Stimulated activated CD8-positive, alpha-beta memory T cell treated with anti-CD3 and anti-CD28 coated beads, Interleukin-2, amount 100 ng/mL, for 1 hour (primary cell): Measurements from ENCODE around the gene ALKBH5.

Experiments
- DNase-seq, 2 donors: peaks; one replicate each; pipeline ENCODE4 v3.0.0-alpha.2; 2020; ENCODE audit warnings: low read depth in 2 of 2

Gene ALKBH5

DNA sequence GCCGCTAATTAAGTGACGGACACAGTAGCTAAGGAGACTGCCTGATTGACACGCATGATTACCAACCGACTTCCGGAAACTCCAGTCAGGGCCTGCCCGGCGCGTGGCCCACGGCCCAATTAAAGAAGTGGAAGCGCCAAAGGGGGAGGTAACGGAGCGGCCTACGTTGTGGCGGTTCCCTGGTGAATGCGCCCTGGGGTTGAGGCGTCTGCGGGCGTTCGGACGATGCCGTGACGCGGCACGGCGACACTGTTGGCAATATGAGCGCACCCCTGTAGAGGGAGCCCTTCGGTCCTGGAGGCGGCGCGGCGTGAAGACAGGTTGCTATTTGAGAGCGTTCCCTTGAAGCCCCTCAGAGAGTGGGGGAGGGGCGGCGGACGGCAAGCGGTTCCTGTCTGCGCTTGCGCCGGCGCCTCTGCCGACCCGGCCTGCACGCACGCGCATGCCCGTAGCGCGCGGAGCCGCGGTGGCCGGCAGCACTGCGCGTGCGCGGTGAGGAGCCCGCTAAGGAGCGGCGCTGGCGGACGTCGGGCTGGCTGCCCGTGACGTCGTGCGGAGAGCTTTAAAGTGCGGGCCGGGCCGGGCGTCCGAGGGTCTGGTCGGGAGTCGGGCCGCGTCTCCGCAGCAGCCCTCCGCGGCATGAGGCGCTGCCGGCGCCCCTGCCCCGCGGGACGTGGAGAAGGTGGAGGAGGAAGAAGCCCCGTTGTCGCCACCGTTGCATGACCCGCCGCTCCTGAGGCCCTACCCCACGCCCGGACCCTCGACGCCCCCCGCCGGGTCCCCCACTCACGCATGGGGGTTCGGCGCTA lies at the start of gene ALKBH5:
ALKBH5 (plus strand) TSS at position 495 of the 809 bp plus-strand sequence. CDS start 416 bp downstream, outside the sequence.
- DNase-seq = peak; percentile 92 to 95

DNA sequence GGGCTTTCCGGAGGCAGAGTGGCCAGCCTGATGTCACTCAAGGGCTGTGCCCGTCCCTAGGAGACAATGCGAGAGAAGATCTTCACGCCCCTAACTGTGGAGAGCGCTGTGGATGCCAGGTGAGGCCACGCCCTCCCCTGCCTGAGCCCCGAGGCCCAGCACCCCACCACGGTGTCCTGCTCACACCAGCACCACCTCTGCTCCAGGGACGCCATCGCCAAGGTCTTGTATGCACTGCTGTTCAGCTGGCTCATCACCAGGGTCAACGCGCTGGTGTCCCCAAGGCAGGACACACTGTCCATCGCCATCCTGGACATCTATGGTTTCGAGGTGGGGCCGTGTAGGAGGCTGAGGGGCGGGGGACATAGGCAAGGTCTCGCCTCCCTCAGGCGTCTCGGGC lies 47.3 kb upstream of the ALKBH5 start:
- DNase-seq = no peak

DNA sequence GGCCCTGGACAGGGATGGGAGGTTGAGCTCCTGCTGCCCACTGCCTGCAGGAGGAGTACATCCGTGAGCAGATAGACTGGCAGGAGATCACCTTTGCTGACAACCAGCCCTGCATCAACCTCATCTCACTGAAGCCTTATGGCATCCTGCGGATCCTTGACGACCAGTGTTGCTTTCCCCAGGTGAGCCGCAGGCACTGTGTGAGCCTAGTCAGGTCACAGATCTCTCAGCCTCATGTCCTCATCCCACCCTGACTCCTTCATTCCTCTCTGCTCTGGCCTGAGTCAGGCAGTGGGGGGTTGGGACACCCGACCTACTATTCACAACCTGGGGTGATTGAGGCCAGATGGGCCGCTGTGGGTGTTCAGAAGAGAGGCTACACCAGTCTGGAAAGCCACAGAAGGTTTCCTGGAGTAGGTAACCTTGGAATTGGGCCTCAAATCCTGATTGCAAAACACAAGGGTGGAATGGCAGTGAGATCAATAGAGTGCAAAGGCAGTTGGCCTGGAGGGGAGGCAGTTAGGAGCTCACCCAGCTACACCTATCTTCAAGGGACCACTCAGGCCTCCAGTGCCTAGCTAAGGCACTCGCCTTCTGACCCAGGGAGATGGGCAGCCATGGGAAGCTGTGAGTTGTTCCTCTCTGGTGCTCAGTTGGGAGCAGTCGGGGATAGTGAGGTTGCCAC lies 45.4 kb upstream of the ALKBH5 start:
- no peak for DNase-seq

DNA sequence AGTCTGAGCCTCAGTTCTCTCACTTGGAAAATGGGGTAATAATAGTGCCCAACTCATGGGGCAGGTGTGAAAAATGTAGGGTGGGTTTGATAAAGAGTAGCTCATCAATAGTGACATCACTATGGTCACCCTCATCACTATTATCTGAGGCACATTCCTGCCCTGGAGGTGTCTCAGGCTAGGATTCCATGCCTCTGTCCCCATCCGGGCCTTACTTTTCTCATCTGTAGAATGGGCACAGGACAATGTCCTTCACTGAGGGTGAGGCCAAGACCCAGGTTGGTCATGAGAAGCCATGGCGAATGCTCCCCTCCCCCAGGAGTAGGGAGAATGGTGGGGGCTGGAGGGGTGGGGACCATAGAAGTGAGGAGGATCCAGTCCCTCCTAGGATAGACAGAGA lies 44.5 kb upstream of the ALKBH5 start:
- DNase-seq = no peak

DNA sequence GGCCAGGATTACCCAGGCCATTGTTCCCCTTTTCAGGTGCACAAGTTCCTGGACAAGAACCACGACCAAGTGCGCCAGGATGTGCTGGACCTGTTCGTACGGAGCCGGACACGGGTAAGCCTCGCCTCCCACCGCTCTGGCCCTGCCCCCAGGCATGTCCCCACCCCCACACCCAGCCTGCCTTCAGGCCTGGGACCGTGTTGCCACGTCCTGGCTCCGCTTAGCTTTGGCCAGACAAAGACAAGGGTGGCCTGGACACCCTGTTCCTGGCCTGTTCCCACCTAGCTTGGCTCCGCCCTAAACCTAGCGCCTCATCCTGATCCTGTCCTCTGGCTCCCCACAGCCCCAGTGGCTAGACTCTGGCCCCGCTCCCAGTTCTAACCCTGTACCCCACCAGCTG lies 44.1 kb upstream of the ALKBH5 start:
- no peak for DNase-seq

DNA sequence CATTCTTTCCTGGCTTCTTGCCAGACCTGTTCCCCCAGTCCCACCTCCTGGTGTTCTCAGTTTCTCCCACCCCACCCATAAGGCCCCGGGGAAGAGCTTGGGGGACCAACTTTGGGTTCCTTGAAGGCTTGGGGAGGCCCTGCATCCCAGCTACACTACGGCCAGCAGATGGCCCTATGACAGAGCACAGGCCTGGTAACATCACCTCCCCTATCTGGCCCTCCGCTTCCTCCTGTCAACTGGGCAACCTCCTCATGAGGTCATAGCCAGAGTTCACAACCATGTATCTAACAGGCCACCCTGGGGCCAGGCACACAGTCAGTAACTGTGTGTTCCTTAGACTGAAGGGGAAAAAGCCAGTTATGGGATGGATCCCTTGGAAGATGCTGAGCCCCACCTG lies 43.7 kb upstream of the ALKBH5 start:
- no peak for DNase-seq

DNA sequence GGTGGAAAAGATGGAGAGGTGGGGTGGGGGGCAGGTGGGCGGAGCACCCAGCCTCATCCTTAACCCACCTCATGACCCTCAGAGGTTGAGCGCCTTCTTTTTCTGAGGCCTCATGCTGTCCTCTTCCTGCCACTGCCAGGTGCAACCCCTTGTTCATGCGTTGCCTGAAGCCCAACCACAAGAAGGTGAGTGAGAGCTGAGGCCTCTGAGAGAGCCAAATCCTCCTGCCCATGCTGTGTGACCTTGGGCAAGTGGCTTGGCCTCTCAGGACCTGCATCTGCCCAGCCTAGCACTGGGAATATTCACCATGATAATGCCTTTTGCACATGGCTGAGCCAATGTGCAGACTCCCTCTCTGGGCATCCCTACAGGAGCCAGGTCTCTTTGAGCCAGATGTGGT lies 43.0 kb upstream of the ALKBH5 start:
- DNase-seq = no peak

DNA sequence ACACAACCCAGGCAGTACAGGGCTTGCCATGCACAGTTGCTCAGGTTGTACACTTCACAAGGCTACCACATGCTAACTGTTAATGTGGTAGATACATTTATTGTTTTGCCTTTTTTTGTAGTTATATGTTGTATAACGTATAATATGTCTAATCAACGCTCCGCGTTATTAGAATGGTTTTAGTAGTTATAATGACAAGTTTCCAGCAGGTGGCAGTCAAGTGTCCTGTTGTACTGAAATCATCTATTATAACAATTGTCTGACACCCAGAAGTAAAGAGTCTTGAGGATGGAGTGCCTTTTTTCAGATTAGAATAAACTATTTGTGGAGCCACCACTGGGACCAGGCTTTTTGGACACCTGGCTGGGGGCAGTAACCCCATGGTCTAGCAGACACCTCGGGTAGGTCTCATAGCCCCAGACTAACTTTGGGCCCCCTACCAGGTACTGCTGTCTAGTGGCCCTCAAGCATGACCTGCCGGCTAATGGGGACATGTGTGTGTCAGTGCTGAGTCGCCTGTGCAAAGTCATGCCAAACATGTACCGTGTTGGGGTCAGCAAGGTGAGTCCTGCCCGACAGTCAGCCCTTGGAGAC lies 42.3 kb upstream of the ALKBH5 start:
- no peak for DNase-seq

DNA sequence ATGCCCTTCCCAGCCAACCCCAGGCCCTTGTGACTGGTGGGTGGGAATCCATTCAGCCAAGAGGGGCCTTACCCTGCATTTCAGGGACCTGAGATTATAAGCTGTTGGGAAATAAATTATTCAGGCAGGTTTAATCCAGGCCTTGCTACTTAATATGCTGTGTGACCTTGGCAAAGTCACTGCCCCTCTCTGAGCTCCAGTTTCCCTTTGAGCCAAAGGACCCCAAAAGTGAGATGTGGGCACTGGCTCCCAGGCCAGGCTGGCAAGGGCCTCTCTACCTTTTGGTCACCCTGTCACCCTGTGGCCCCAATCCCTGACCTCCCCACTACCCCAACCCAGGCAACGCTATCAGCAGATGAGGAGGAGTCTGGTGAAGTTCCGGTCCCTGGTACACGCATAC lies 41.2 kb upstream of the ALKBH5 start:
- no peak for DNase-seq

DNA sequence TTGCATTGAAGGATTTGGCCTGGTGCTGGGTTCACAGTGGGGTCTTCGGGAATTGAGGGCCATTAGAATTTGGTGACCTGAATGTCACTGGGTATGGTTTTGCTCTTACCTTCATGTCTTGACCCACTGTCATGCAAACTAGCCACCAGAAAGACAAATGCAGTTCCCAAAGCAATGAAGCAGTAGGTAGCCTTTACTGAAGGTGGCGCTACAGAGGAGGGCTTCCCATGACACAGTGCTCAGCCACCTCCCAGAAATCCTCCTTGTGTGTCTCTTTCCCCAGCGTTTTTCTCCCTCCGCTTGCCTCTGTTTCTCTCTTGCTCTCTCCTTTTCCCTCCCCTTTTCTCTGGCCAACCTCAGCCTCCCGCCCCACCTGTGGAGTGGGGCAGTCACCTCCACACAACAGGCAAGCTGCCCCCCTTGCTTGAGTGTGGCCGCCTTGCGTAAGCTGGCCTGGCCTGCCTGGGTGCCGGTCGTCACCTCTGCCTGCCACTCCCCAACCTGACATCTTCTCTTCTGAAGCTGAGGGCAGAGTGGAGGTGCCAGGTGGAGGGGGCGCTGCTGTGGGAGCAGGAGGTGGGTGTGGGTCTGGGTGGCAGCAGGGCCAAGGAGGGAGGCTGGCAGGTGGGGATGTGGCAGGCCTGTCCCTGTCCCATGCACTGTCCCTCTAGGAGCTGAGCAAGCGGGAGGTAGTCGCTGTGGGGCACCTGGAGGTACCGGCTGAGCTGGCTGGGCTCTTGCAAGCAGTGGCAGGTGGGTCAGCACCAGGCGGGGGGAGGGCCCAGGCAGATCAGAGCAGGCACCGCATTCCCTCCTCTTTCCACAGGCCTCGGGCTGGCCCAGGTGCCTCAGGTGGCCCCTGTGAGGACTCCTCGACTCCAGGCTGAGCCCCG lies 40.3 kb upstream of the ALKBH5 start:
- no peak for DNase-seq

DNA sequence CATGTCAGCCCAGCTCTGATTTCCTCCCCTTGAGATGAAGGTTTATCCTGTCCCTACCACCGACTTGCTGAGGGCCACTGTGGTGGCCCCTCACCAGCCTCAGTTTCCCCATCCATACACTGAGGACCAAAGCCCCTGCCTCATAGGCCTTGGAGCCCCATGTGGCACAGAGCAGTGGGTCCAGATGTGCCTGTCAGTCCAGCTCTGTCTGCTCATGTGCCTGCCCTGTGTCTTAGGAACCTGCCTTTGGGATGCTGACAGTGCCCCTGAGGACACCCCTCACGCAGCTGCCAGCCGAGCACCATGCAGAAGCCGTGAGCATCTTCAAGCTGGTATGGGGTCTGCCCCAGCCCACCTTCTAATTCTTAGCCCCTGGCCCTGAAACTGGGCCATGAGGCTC lies 39.4 kb upstream of the ALKBH5 start:
- DNase-seq = no peak

DNA sequence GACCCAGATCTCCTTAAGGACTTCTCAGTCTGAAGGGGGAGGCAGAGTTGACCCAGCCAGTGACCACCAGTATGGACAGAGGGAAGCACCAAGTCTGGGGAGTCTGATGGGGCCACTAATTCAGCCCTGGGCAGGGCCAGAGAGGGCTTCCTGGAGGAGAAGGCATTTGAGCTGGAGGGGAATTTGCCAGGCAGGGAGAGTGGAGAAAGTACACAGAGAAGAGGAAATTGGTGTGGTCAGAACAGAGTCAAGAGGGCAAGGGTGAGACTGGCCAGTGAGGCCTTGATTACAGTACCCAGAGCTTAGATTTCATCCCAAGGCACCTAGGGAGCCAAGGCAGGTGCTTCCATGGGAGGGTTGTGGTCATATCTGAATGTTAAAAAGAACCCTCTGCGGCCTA lies 38.8 kb upstream of the ALKBH5 start:
- DNase-seq = no peak

DNA sequence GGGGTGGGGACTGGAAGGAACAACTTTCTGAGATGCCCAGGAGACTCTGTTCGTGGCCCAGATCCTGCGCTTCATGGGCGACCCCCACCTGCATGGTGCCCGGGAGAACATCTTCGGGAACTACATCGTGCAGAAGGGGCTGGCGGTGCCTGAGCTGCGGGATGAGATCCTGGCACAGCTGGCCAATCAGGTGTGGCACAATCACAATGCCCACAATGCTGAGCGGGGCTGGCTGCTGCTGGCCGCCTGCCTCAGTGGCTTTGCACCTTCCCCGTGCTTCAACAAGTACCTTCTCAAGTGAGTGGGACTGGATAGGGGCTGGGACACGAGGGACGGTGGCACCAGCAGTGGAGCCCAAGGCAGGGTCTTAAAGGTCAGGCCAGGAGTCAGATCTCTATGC lies 37.8 kb upstream of the ALKBH5 start:
- no peak for DNase-seq

DNA sequence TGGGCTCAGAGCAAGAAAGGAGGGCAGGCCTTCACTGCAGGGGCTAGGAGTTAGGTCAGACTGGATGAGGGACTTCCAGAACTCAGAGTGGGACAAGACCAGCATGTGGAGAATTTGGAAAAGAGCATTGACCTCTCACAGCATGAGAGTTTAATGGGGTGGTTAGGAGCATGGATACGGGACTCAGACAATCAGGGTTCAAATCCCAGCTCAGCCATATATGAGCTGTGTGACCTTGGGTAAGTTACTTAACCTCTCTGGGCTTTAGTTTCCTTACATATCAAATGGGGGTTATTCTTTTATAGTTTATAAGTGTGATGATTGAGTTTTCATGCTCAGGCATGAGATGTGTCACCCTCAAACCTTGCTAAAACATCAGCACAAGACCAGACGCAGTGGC lies 37.4 kb upstream of the ALKBH5 start:
- no peak for DNase-seq

DNA sequence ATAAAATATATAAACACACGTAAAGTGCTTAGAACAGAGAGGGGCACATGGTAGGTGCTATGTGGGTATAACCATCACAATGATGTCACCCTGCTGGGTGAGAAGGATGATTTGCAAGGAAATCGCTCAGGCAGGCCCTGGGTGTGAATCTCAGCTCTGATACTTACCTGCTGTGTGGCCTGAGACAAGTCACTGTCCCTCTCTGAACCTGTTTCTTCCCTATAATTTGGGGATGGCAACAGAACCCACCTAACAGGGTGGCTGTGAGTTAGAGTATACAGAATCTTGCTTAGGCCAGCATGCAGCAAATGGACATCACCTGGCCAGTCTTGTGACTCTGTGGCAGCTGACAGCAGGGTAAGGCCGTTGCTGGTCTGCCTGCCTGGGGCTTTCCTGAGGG lies 36.6 kb upstream of the ALKBH5 start:
- no peak for DNase-seq

DNA sequence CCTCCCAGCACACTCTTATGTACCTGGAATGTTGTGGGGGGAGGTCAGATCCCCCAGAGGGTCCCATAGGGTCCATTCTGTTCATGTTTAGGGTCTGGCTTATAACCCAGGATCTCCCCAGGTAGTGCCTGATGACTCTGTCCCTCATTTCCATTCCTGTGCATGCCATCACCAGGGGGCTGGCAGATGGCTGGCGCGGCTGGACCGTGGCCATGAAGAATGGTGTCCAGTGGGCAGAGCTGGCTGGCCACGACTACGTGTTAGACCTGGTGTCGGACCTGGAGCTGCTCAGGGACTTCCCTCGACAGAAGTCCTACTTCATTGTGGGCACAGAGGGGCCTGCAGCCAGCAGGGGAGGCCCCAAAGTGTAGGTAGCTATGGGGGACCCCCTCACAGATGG lies 35.0 kb upstream of the ALKBH5 start:
- DNase-seq = no peak

DNA sequence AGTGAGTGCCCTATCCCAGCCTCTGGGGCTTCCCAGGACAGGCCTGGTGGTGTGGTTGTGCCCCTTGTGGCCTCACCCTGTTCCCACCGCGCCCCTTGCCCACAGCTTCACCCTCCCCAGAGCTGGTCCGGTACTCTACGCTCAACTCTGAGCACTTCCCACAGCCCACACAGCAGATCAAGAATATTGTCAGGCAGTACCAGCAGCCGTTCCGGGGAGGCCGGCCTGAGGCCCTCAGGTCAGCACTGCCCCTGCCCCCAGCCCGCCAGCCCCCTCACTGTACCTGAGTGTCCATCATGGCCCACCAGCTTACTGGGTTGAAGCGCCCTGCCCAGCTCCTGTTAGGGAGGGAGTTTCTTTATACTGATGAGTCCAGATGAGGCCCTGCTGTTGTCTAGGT lies 32.3 kb upstream of the ALKBH5 start:
- DNase-seq = no peak

DNA sequence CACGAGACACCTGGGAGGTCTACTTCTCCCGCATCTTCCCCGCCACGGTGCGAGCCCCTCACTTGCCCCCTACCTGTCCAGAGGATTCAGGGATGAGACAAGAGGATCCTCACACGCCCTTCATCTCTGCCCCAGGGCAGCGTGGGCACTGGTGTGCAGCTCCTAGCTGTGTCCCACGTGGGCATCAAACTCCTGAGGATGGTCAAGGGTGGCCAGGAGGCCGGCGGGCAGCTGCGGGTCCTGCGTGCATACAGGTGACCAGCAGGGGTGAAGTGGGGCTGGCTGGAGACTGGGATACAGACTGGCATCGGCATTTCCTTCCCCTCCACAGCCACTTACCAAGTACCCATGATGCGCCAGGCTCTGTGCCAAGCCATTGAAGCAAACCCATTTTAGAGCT lies 28.4 kb upstream of the ALKBH5 start:
- DNase-seq = no peak

DNA sequence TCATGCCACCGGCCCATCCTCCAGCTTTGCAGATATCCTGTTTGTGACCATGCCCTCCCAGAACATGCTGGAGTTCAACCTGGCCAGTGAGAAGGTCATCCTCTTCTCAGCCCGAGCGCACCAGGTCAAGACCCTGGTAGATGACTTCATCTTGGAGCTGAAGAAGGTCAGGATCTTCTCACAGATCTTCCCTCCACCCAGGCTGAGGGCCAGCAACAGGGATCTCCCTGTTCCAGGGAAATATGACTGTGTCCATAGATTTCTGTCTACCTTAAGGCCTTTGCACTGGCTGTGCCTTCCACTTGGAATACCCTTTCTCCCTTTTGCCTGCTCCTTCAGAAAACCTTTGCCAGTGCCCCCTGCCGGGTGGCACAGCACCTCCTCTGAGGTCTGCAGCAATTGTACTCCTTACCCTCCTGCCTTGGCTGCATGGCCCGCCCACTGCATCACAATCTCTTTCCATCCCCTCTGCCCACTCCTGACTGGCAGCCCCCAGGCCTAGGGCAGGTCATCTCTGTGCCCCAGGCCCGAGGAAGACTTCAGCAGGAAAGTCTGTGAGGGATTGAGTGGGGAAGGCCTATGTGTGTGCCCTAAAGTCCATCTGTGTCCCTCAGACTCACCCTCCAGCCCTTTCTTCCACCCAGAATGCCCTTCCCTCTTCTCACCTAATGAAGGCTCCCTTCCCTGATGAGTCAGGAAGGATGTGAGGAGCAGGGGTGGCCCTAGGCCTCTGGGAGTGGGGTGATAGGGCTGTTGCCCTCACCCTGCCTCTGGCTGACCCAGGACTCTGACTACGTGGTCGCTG lies 27.3 kb upstream of the ALKBH5 start:
- DNase-seq = no peak

DNA sequence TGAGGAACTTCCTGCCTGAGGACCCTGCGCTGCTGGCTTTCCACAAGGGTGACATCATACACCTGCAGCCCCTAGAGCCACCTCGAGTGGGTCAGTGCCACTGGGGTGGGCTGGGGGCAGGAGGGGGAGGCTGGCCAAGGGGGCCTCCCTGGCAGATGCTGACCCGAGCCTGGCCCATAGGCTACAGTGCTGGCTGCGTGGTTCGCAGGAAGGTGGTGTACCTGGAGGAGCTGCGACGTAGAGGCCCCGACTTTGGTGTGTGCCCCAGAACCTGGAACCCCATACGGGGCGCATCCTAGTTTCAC lies 26.7 kb upstream of the ALKBH5 start:
- no peak for DNase-seq

DNA sequence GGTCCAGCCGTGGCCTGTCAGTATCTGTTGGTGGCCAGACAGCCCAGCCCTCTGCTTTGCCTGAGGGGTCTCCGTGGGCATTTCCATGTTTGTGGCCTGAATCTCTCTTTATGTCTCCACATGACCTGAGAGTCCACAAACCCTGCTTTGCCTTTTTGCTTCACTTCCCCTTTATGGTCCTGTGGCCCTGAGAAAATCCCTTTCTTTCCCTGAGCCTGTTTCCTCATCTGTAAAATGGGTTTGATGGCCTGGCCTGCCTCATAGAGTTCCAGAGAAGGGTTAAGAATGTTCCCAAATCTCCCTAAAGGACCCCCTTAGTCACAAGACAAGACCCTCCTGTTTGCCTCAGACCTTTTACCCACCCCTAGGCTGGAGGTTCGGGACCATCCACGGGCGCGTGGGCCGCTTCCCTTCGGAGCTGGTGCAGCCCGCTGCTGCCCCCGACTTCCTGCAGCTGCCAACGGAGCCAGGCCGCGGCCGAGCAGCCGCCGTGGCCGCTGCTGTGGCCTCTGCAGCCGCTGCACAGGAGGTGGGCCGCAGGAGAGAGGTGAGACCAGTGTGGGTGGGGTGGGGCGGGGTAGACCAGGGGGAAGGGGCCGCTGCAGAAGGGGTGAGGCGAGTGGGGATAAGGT lies 26.2 kb upstream of the ALKBH5 start:
- DNase-seq = no peak
